Stomach (tissue), 9 donors: Measurements from ENCODE around the gene RTN4RL1. TPM values are rescaled to one million over a fixed set of nuclear protein-coding genes. Genes with fewer than 3 reads are reported as not detected.
"Not testable (repeated sequence)": the region's sequence is repeated elsewhere in the genome, so short reads cannot be mapped to it uniquely, and the experiment has no call there.

ENCODE experiments used
- DNase-seq, 2 donors: peaks; one replicate each; pipeline versions ENCODE4 v3.0.0 to v3.0.0-alpha.2; 2013 to 2019
- H3K27ac ChIP-seq, 5 donors: fragments of 200-600 bp in 4 of 5; sonication (generic) in 4 of 5; one replicate each; pipeline ENCODE4 v1.5.1; 2013 to 2019; ENCODE audit warnings: mild to moderate bottlenecking in 1 of 5, moderate library complexity in 1 of 5
- H3K27me3 ChIP-seq, 3 donors: fragments of 200-600 bp; sonication (generic); one replicate each; pipeline ENCODE4 v1.5.1; 2017 to 2019; ENCODE audit warnings: mixed run types in 1 of 3
- H3K36me3 ChIP-seq, 4 donors: fragments of 200-600 bp; sonication (generic); 1 replicate in 3 of 4; 2 replicates in 1 of 4; pipeline ENCODE4 v1.5.1; 2016 to 2019
- H3K4me1 ChIP-seq, 4 donors: fragments of 200-600 bp; sonication (generic); one replicate each; pipeline ENCODE4 v1.5.1; 2016 to 2019
- H3K4me3 ChIP-seq, 4 donors: fragments of 200-600 bp; sonication (generic) in 3 of 4; one replicate each; pipeline ENCODE4 v1.5.1; 2016 to 2019; ENCODE audit warnings: mild to moderate bottlenecking in 1 of 4
- H3K9me3 ChIP-seq, 4 donors: fragments of 200-600 bp; sonication (generic); one replicate each; pipeline ENCODE4 v1.5.1; 2016 to 2019
- EP300 ChIP-seq: sonication (generic); formaldehyde crosslinking; IDR thresholded peaks from one replicate; pipeline ENCODE4 v1.6.1; 2017; ENCODE audit warnings: antibody characterized with exemption
- POLR2A ChIP-seq, 4 donors: fragments of 450-650 bp; IDR thresholded peaks; one replicate each; pipeline ENCODE4 v1.6.1; 2016; ENCODE audit warnings: antibody characterized with exemption in 4 of 4, control low read depth in 2 of 4, mild to moderate bottlenecking in 1 of 4, moderate library complexity in 1 of 4
- POLR2AphosphoS5 ChIP-seq, 3 donors: sonication (generic); formaldehyde crosslinking; IDR thresholded peaks; one replicate each; pipeline ENCODE4 v1.6.1; 2016; ENCODE audit warnings: antibody characterized with exemption in 3 of 3
- WGBS, 5 donors: extraction: QIAGEN DNeasy Blood & Tissue Kit in 3 of 5; methylation state at CpG; one replicate each; pipeline versions ENCODE4 v1.1.5 to v1.1.7; 2013 to 2018; 5-methylcytosine and 5-hydroxymethylcytosine counted together
- intact Hi-C: fragments of 100-400 bp; cut with DNase I; formaldehyde crosslinking; loops from one replicate; pipeline ENCODE4 v1.15.1; 2023; ENCODE audit warnings: low total_unique reads
- polyA plus RNA-seq, 3 donors: library from polyadenylated mRNA; stranded (reverse); fragments of 200-250 nt; gene quantifications; one replicate each; pipeline ENCODE4 v1.2.3, GENCODE V29; 2013
- total RNA-seq, 5 donors: library from RNA; depleted of rRNA; stranded (reverse); fragments of >200 nt; gene quantifications; one replicate each; pipeline versions ENCODE4 v1.1.0 to v1.2.3, GENCODE V29; 2014 to 2016
- TF ChIP-seq, protein P1 (sequence below), 7 experiments: fragments of 450-650 bp in 4 of 7; fragments of 200-600 bp in 3 of 7; sonication (generic) in 3 of 7; IDR thresholded peaks; one replicate each; pipeline ENCODE4 v1.5.1; 2016 to 2019; ENCODE audit warnings: antibody characterized with exemption in 7 of 7, control low read depth in 2 of 7, mild to moderate bottlenecking in 1 of 7
- donor health status: healthy with polysubstance abuse.
- donor health status: Bipolar disorder and iron deficiency.
- donor health status: healthy.

Gene RTN4RL1
- total and polyA plus RNA-seq, 8 donors = 0.50 to 0.92 (median 0.72) TPM; not detected in 4

DNA sequence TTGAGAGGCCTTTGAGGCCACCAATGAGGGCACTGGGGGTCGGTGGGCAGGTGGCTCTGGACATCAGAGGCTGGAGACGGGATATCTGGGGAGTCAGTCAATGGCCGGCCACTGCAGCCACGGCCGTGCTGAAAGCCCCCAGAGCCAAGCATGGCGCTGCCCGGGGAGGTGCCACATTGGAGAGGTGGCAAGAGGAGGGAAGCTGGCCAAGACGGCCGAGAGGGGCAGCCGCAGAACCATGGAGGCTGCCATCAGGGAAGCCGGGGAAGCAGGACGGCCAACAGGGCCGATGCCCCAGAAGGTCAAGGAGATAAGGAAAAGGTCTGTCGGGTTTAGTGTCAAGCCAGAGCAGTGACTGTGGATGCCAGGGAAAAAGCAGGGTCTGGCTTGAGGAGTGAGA lies 9.8 kb downstream of the RTN4RL1 start:
- TF ChIP-seq POLR2A (IDR thresholded peaks at IDR 0.05) (no peak), EP300 (no peak), POLR2AphosphoS5 (IDR thresholded peaks at IDR 0.05) (no peak)
- TF ChIP-seq, protein P1, sequence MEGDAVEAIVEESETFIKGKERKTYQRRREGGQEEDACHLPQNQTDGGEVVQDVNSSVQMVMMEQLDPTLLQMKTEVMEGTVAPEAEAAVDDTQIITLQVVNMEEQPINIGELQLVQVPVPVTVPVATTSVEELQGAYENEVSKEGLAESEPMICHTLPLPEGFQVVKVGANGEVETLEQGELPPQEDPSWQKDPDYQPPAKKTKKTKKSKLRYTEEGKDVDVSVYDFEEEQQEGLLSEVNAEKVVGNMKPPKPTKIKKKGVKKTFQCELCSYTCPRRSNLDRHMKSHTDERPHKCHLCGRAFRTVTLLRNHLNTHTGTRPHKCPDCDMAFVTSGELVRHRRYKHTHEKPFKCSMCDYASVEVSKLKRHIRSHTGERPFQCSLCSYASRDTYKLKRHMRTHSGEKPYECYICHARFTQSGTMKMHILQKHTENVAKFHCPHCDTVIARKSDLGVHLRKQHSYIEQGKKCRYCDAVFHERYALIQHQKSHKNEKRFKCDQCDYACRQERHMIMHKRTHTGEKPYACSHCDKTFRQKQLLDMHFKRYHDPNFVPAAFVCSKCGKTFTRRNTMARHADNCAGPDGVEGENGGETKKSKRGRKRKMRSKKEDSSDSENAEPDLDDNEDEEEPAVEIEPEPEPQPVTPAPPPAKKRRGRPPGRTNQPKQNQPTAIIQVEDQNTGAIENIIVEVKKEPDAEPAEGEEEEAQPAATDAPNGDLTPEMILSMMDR (IDR thresholded peaks at IDR 0.05) = no peak
- no peak overlapping the region for H3K4me3 ChIP-seq
- 76 to 81% (median 79%) methylated on average over 14 of the region's 14 CpGs for WGBS, 5 donors
- no peaks in the 10 kb centered on the region for H3K36me3 ChIP-seq
- no peak overlapping the region for H3K27ac ChIP-seq
- intact Hi-C loops = no loop called here
- H3K4me1 ChIP-seq = peaks cover 0 to 21% (median 15%) of the 10 kb centered on the region in 4 donors
- no peak for DNase-seq
- no peaks in the 10 kb centered on the region for H3K9me3 ChIP-seq
- peaks cover 0 to 44% (median 4%) of the 10 kb centered on the region in 3 donors for H3K27me3 ChIP-seq

DNA sequence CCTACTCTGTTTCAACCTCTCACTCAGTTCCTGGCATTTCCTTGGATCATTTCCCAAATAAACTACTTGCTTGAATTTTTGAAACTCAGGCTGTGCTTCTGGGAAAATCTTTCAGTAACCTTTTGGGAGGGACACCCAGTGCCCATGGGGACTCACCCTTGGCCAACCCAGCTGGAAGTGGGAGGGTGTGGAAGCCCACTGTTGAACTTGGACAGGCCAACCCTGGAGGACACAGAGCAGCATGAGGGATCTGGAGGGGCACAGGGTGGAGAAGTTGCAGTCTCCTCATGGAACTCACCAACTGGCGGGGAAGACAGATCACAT lies 11.2 kb downstream of the RTN4RL1 start:
- Histone ChIP-seq H3K27ac (no peak overlapping the region), H3K36me3 (no peaks in the 10 kb centered on the region), H3K4me1 (peaks cover 0 to 21% (median 15%) of the 10 kb centered on the region in 4 donors), H3K4me3 (no peak overlapping the region), H3K9me3 (no peaks in the 10 kb centered on the region), H3K27me3 (peaks cover 0 to 36% (median 4%) of the 10 kb centered on the region in 3 donors)
- WGBS, 5 donors = 67 to 100% (median 98%) methylated on average over 1 of the region's 1 CpG
- no peak for DNase-seq
- TF ChIP-seq POLR2A (IDR thresholded peaks at IDR 0.05) = no peak
- TF ChIP-seq, protein P1 (IDR thresholded peaks at IDR 0.05) = no peak
- no peak for TF ChIP-seq EP300
- intact Hi-C loops = no loop called here

DNA sequence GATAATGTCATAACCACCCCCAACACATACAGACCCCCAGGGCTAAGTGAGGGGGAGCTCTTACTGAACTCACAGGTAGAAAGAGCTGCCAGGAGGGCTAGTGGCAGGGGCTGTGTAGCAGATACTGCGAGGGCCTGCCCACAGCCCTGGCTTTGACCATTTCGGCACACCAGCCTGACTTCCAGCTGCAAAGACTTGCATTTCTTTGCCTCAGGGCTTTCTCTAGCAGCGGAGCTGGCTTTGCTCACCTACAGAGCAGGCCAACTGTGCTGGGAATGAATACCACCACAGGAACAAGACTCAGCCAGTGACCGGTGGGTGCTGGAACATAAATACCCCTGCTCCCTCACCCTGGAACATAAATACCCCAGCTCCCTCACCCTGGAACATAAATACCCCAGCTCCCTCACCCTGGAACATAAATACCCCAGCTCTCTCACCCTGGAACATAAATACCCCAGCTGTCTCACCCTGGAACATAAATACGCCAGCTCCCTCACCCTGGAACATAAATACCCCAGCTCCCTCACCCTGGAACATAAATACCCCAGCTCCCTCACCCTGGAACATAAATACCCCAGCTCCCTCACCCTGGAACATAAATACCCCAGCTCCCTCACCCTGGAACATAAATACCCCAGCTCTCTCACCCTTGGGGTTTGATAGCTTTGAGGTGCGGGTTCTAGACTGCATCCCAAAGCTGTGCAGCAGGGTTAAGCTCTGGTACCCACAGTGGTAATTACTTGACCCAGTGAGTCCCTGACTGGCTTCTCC lies 11.7 kb downstream of the RTN4RL1 start:
- 90 to 97% (median 95%) methylated on average over 6 of the region's 6 CpGs for WGBS, 5 donors
- H3K36me3 ChIP-seq, H3K9me3 ChIP-seq, H3K4me3 ChIP-seq, H3K27ac ChIP-seq, DNase-seq, intact Hi-C loops: not testable (repeated sequence)
- peaks cover 0 to 21% (median 15%) of the 10 kb centered on the region in 4 donors for H3K4me1 ChIP-seq
- H3K27me3 ChIP-seq = peaks cover 0 to 30% (median 4%) of the 10 kb centered on the region in 3 donors

DNA sequence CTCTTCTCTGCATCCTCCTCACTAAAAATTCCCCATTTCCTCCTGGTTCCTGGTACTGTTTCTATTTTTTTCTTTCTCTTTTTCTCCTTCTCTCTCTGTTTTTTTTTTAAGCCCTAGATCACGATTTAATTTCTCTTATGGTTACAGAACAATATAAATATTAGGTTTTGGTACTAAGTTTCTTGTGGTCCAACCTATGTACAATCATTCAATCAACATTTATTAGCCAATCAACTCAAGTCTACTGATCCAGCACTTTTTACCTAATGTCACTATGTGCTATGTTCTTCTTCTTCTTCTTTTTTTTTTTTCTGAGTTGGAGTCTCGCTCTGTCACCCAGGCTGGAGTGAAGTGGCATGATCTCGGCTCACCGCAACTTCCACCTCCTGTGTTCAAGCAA lies 12.6 kb downstream of the RTN4RL1 start:
- WGBS, 5 donors = 87 to 97% (median 89%) methylated on average over 4 of the region's 4 CpGs
- H3K27ac ChIP-seq = peak overlapping the region in 3 of 5 donors; percentile 3 to 74 (median 67)

More for the DNA sequence above, 12.6 kb downstream of the RTN4RL1 start:
- no peaks in the 10 kb centered on the region for H3K36me3 ChIP-seq
- peaks cover 0 to 22% (median 0%) of the 10 kb centered on the region in 3 donors for H3K27me3 ChIP-seq
- intact Hi-C loops = no loop called here
- H3K9me3 ChIP-seq = no peaks in the 10 kb centered on the region
- H3K4me1 ChIP-seq = peaks cover 0 to 21% (median 15%) of the 10 kb centered on the region in 4 donors
- no peak overlapping the region for H3K4me3 ChIP-seq
- DNase-seq = no peak
- TF ChIP-seq, protein P1 (IDR thresholded peaks at IDR 0.05) = no peak
- TF ChIP-seq POLR2A (IDR thresholded peaks at IDR 0.05) (no peak), EP300 (no peak), POLR2AphosphoS5 (IDR thresholded peaks at IDR 0.05) (no peak)
